Activated CD8-positive, alpha-beta memory T cell treated with anti-CD3 and anti-CD28 coated beads, Interleukin-2, amount 50 U/mL, for 1 hour (primary cell): ENCODE results near the gene GDPD1.
A peak's percentile ranks its signal among the peaks of the same experiment; 100 is the strongest.
"Not testable (repeated sequence)": the region's sequence is repeated elsewhere in the genome, so short reads cannot be mapped to it uniquely, and the experiment has no call there.

Source experiments
- DNase-seq: peaks from one replicate; pipeline ENCODE4 v3.0.0-alpha.2; 2020; ENCODE audit errors: extremely low read depth

GDPD1 gene

GRCh38 chr17:59220328-59221158 lies at the start of gene GDPD1:
Gene GDPD1 (plus strand): TSS chr17:59220511. CDS start chr17:59220610, 99 bp downstream.
- peak; percentile 87 for DNase-seq

GRCh38 chr17:59172436-59173004 lies 47.8 kb upstream of the GDPD1 start:
- DNase-seq: no peak

- no peak for DNase-seq
Observed at GRCh38 chr17:59174671-59175070, 45.6 kb upstream of the GDPD1 start.

- DNase-seq: no peak
Observed at GRCh38 chr17:59175076-59175475, 45.2 kb upstream of the GDPD1 start.

- DNase-seq: no peak
Observed at GRCh38 chr17:59178266-59178985, 41.9 kb upstream of the GDPD1 start.

GRCh38 chr17:59179601-59180000 lies 40.7 kb upstream of the GDPD1 start:
- not testable (repeated sequence) for DNase-seq

GRCh38 chr17:59180626-59181025 lies 39.7 kb upstream of the GDPD1 start:
- DNase-seq: no peak

GRCh38 chr17:59181481-59181880 lies 38.8 kb upstream of the GDPD1 start:
- no peak for DNase-seq

- DNase-seq: no peak
Observed at GRCh38 chr17:59185997-59186396, 34.3 kb upstream of the GDPD1 start.

GRCh38 chr17:59186850-59187249 lies 33.5 kb upstream of the GDPD1 start:
- DNase-seq: no peak

GRCh38 chr17:59190806-59191205 lies 29.5 kb upstream of the GDPD1 start:
- DNase-seq: no peak

- no peak for DNase-seq
Observed at GRCh38 chr17:59193336-59193862, 26.9 kb upstream of the GDPD1 start.

- DNase-seq: no peak
Observed at GRCh38 chr17:59199398-59199797, 20.9 kb upstream of the GDPD1 start.

- DNase-seq: no peak
Observed at GRCh38 chr17:59202320-59202719, 18.0 kb upstream of the GDPD1 start.

- DNase-seq: no peak
Observed at GRCh38 chr17:59219370-59219769, 941 bp upstream of the GDPD1 start.

GRCh38 chr17:59219992-59220327 lies 351 bp upstream of the GDPD1 start:
- no peak for DNase-seq

GRCh38 chr17:59221159-59221847 lies 992 bp downstream of the GDPD1 start:
- no peak for DNase-seq

- DNase-seq: no peak
Observed at GRCh38 chr17:59223813-59224212, 3.5 kb downstream of the GDPD1 start.

- DNase-seq: not testable (repeated sequence)
Observed at GRCh38 chr17:59228588-59228987, 8.3 kb downstream of the GDPD1 start.

- DNase-seq: no peak
Observed at GRCh38 chr17:59230764-59231163, 10.5 kb downstream of the GDPD1 start.

- no peak for DNase-seq
Observed at GRCh38 chr17:59234631-59235030, 14.3 kb downstream of the GDPD1 start.

GRCh38 chr17:59238906-59239305 lies 18.6 kb downstream of the GDPD1 start:
- no peak for DNase-seq
